ENCODE results near the gene CMTM3. TPM values are rescaled to one million over a fixed set of nuclear protein-coding genes. Genes with fewer than 3 reads are reported as not detected.

Gene CMTM3
- total RNA-seq, 1 donor from 2014 or later = 48.2 TPM

DNA sequence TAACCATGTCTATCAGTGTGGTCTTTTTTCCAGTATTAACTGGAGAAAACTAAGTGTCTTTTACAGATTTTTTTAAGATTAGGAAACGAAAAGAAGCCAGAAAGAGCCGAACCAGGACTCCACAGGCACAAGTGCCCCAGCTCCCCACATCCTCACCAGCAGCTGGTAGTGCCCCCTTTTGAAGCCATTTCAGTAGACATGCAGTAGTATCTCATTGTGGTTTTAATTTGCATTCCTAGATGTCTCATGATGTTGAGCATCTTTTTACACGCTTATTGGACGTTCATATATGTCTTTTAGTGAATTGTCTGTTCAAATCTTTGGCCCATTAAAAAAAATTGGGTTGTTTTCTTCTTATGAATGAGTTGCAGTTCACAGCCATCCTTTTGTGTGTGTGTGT lies 4.8 kb upstream of the CMTM3 start:
- H3K27ac Mint-ChIP-seq = no peak overlapping the region
- TF ChIP-seq, protein P1, sequence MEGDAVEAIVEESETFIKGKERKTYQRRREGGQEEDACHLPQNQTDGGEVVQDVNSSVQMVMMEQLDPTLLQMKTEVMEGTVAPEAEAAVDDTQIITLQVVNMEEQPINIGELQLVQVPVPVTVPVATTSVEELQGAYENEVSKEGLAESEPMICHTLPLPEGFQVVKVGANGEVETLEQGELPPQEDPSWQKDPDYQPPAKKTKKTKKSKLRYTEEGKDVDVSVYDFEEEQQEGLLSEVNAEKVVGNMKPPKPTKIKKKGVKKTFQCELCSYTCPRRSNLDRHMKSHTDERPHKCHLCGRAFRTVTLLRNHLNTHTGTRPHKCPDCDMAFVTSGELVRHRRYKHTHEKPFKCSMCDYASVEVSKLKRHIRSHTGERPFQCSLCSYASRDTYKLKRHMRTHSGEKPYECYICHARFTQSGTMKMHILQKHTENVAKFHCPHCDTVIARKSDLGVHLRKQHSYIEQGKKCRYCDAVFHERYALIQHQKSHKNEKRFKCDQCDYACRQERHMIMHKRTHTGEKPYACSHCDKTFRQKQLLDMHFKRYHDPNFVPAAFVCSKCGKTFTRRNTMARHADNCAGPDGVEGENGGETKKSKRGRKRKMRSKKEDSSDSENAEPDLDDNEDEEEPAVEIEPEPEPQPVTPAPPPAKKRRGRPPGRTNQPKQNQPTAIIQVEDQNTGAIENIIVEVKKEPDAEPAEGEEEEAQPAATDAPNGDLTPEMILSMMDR (IDR thresholded peaks at IDR 0.05; ENCODE audit: unreplicated experiment) = no peak
- DNase-seq (ENCODE audit: low spot score, unreplicated experiment) = no peak
- H3K27me3 Mint-ChIP-seq = no peaks in the 10 kb centered on the region
- H3K9me3 Mint-ChIP-seq (ENCODE audit: low read depth) = no peaks in the 10 kb centered on the region
- no peaks in the 10 kb centered on the region for H3K36me3 Mint-ChIP-seq (ENCODE audit: insufficient read depth)
- H3K4me1 Mint-ChIP-seq (ENCODE audit: low read depth) = peaks cover 7% of the 10 kb centered on the region
- H3K4me3 Mint-ChIP-seq (ENCODE audit: low read depth) = no peak overlapping the region

GRCh38 chr16:66600477-66600876 lies 4.0 kb upstream of the CMTM3 start:
- Mint-ChIP-seq H3K27ac (no peak overlapping the region), H3K4me1 (ENCODE audit: low read depth) (peaks cover 7% of the 10 kb centered on the region), H3K9me3 (ENCODE audit: low read depth) (no peaks in the 10 kb centered on the region), H3K27me3 (no peaks in the 10 kb centered on the region), H3K36me3 (ENCODE audit: insufficient read depth) (no peaks in the 10 kb centered on the region), H3K4me3 (ENCODE audit: low read depth) (no peak overlapping the region)
- TF ChIP-seq, protein P1 (IDR thresholded peaks at IDR 0.05; ENCODE audit: unreplicated experiment) = no peak
- no peak for DNase-seq (ENCODE audit: low spot score, unreplicated experiment)

GRCh38 chr16:66601471-66601870 lies 3.0 kb upstream of the CMTM3 start:
- TF ChIP-seq, protein P1 (IDR thresholded peaks at IDR 0.05; ENCODE audit: unreplicated experiment) = no peak
- peaks cover 9% of the 10 kb centered on the region for H3K4me1 Mint-ChIP-seq (ENCODE audit: low read depth)
- H3K27ac Mint-ChIP-seq = no peak overlapping the region
- no peaks in the 10 kb centered on the region for H3K27me3 Mint-ChIP-seq
- H3K4me3 Mint-ChIP-seq (ENCODE audit: low read depth) = no peak overlapping the region
- DNase-seq (ENCODE audit: low spot score, unreplicated experiment) = no peak
- no peaks in the 10 kb centered on the region for H3K36me3 Mint-ChIP-seq (ENCODE audit: insufficient read depth)
- H3K9me3 Mint-ChIP-seq (ENCODE audit: low read depth) = no peaks in the 10 kb centered on the region

DNA sequence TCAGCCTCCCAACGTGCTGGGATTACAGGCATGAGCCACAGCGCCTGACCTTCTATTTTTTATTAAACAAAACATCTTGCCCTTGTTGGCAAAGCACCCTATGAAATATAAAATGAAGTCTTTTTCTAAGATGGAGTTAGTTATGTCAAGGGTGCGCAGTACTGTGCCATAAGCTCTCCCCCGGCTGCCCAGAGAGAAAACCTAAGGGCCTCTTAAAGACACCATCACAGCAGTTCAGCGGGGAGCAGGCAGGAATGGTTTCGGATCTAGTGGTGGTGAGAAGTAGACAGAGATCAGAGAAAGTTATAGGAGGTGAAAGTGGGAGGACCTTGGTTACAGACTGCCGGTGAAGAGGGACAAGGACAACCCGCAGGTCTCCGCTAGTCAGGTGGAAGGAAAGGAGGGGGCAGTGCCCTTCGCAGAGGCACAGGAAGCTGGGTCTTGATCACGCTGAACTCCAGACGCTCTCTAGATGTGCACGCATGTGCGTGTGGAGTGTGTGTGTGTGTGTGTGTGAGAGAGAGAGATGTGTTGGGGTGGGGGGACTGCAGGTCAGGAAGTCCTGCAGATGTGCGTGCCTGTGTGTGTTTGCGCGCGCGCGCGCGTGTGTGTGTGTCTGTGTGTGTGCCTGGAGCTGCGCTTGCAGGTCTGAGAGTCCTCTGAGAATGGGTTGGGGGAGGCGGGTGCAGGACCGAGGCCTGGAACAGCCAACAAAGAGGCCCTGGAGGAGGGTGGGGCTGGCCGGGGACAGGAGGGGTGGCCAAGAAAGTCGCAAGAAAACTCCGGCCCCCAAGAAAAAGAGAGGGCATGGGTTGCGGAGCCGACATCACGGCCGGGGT lies 748 bp upstream of the CMTM3 start:
- DNase-seq (ENCODE audit: low spot score, unreplicated experiment) = peak; percentile 57
- Mint-ChIP-seq H3K4me3 (ENCODE audit: low read depth) (peak overlapping the region; percentile 93), H3K9me3 (ENCODE audit: low read depth) (no peaks in the 10 kb centered on the region), H3K4me1 (ENCODE audit: low read depth) (peaks cover 9% of the 10 kb centered on the region), H3K27ac (peak overlapping the region; percentile 88), H3K27me3 (no peaks in the 10 kb centered on the region), H3K36me3 (ENCODE audit: insufficient read depth) (no peaks in the 10 kb centered on the region)
- TF ChIP-seq, protein P1 (IDR thresholded peaks at IDR 0.05; ENCODE audit: unreplicated experiment) = no peak

GRCh38 chr16:66605177-66605978 lies 874 bp downstream of the CMTM3 start:
- H3K4me3 Mint-ChIP-seq (ENCODE audit: low read depth) = peak overlapping the region; percentile 66

More at GRCh38 chr16:66605177-66605978, 874 bp downstream of the CMTM3 start:
- Mint-ChIP-seq H3K4me1 (ENCODE audit: low read depth) (peaks cover 9% of the 10 kb centered on the region), H3K36me3 (ENCODE audit: insufficient read depth) (no peaks in the 10 kb centered on the region), H3K27ac (no peak overlapping the region), H3K9me3 (ENCODE audit: low read depth) (no peaks in the 10 kb centered on the region), H3K27me3 (no peaks in the 10 kb centered on the region)
- peak; percentile 48 for DNase-seq (ENCODE audit: low spot score, unreplicated experiment)
- TF ChIP-seq, protein P1 (IDR thresholded peaks at IDR 0.05; ENCODE audit: unreplicated experiment) = no peak
